A673 (cell line): ENCODE results near the gene USP40. TPM values are rescaled to one million over a fixed set of nuclear protein-coding genes. Genes with fewer than 3 reads are reported as not detected.

Experiments used
- BruUV-seq: library from RNA; stranded (reverse); fragments of 400-500 nt; replicated peaks from 2 replicates; lab custom pipeline; 2021; lab: Mats Ljungman, UMichigan
- CTCF ChIA-PET: fragments of 300-600 bp; sonication (Branson Sonifier 250); formaldehyde crosslinking; loops from one replicate; lab custom pipeline; 2022; ENCODE audit warnings: antibody characterized with exemption; lab: Charles Lee
- POLR2A ChIA-PET: fragments of 300-600 bp; sonication (Branson Sonifier 250); formaldehyde crosslinking; loops from one replicate; lab custom pipeline; 2022; ENCODE audit warnings: antibody characterized with exemption; ENCODE audit not compliant: low non-redundant PET; lab: Charles Lee
- DNase-seq: peaks from one replicate; pipeline ENCODE4 v3.0.0-alpha.2; 2015; ENCODE audit warnings: low spot score
- H3K27ac ChIP-seq: fragments of 200-600 bp; sonication (generic); 2 replicates; pipeline ENCODE4 v1.5.1; 2016; ENCODE audit warnings: mixed run types, low read depth, mild to moderate bottlenecking, mixed read lengths, antibody characterized with exemption, low read length; ENCODE audit not compliant: poor library complexity, severe bottlenecking
- H3K27me3 ChIP-seq: fragments of 200-600 bp; sonication (generic); replicated peaks from 2 replicates; pipeline ENCODE4 v1.6.1; 2017; ENCODE audit warnings: mixed run types, low read depth, mild to moderate bottlenecking, mixed read lengths, antibody characterized with exemption, low read length; ENCODE audit not compliant: insufficient read depth, poor library complexity
- H3K36me3 ChIP-seq: fragments of 200-600 bp; sonication (generic); 2 replicates; pipeline ENCODE4 v1.6.1; 2016; ENCODE audit warnings: mixed run types, mild to moderate bottlenecking, mixed read lengths, antibody characterized with exemption, low read length; ENCODE audit not compliant: insufficient read depth, poor library complexity, severe bottlenecking
- H3K4me1 ChIP-seq: fragments of 200-600 bp; sonication (generic); 2 replicates; pipeline ENCODE4 v1.6.1; 2017; ENCODE audit warnings: mixed run types, mild to moderate bottlenecking, mixed read lengths, antibody characterized with exemption, low read length; ENCODE audit not compliant: insufficient read depth, poor library complexity, severe bottlenecking
- H3K4me3 ChIP-seq: fragments of 200-600 bp; sonication (generic); 2 replicates; pipeline ENCODE4 v1.5.1; 2016; ENCODE audit warnings: low read depth, mixed run types, mild to moderate bottlenecking, mixed read lengths, low read length; ENCODE audit not compliant: poor library complexity, severe bottlenecking
- H3K9me3 ChIP-seq: fragments of 200-600 bp; sonication (generic); 2 replicates; pipeline ENCODE4 v1.6.1; 2016; ENCODE audit warnings: mixed run types, low read depth, mild to moderate bottlenecking, mixed read lengths, antibody characterized with exemption, low read length; ENCODE audit not compliant: poor library complexity, severe bottlenecking
- CTCF ChIP-seq: fragments of 300-800, 200-600 bp; sonication (generic); conservative IDR thresholded peaks from 2 replicates; pipeline ENCODE4 v1.5.1; 2017; ENCODE audit warnings: low read depth, mild to moderate bottlenecking, antibody characterized with exemption, low read length, moderate library complexity, mixed read lengths
- EZH2 ChIP-seq: fragments of 200-600 bp; sonication (generic); IDR thresholded peaks from 2 replicates; pipeline ENCODE4 v1.6.1; 2017; ENCODE audit warnings: borderline replicate concordance, low read depth, mild to moderate bottlenecking, mixed read lengths, antibody characterized with exemption, low read length; ENCODE audit not compliant: poor library complexity, severe bottlenecking
- intact Hi-C: fragments of 100-400 bp; cut with micrococcal nuclease; formaldehyde crosslinking; loops from one replicate; pipeline ENCODE4 v1.10.0; 2022; ENCODE audit not compliant: unreplicated experiment
- total RNA-seq: library from RNA; stranded (reverse); gene quantifications from 2 replicates; pipeline ENCODE4 v1.2.3, GENCODE V29; 2021

USP40 gene
- total RNA-seq, 1 experiment from 2014 or later, result 29.6 TPM

GRCh38 chr2:233436691-233437438 is 129.7 kb downstream of the USP40 start:
- BruUV-seq, result no TSS peak
- POLR2A ChIA-PET, result no interaction called here
- intact Hi-C loops, result no loop called here
- Histone ChIP-seq H3K27me3 (no peaks in the 10 kb centered on the region), H3K4me3 (no peak overlapping the region), H3K27ac (no peak overlapping the region), H3K4me1 (peaks cover 4% of the 10 kb centered on the region), H3K36me3 (peaks cover 19% of the 10 kb centered on the region), H3K9me3 (no peaks in the 10 kb centered on the region)
- TF ChIP-seq EZH2 (no peak), CTCF (no peak)
- DNase-seq, result no peak
- CTCF ChIA-PET, result no interaction called here

GRCh38 chr2:233436191-233436581 is 130.4 kb downstream of the USP40 start:
- DNase-seq, result no peak
- no peak overlapping the region for H3K27ac ChIP-seq
- H3K27me3 ChIP-seq, result no peaks in the 10 kb centered on the region
- no peak for TF ChIP-seq CTCF
- TF ChIP-seq EZH2, result no peak
- no TSS peak for BruUV-seq
- H3K36me3 ChIP-seq, result peaks cover 18% of the 10 kb centered on the region
- POLR2A ChIA-PET, result no interaction called here
- H3K9me3 ChIP-seq, result no peaks in the 10 kb centered on the region
- peaks cover 6% of the 10 kb centered on the region for H3K4me1 ChIP-seq
- CTCF ChIA-PET, result no interaction called here
- intact Hi-C loops, result no loop called here
- no peak overlapping the region for H3K4me3 ChIP-seq

GRCh38 chr2:233435436-233436190 is 131.0 kb downstream of the USP40 start:
- ChIA-PET CTCF (no interaction called here), POLR2A (no interaction called here)
- intact Hi-C loops, result no loop called here
- H3K27ac ChIP-seq, result no peak overlapping the region
- no peak overlapping the region for H3K4me3 ChIP-seq
- H3K4me1 ChIP-seq, result peaks cover 12% of the 10 kb centered on the region
- no peak for DNase-seq
- H3K36me3 ChIP-seq, result peaks cover 18% of the 10 kb centered on the region
- BruUV-seq, result no TSS peak
- H3K9me3 ChIP-seq, result no peaks in the 10 kb centered on the region
- H3K27me3 ChIP-seq, result no peaks in the 10 kb centered on the region
- TF ChIP-seq CTCF (no peak), EZH2 (no peak)
